ENCODE measurements around the gene PPCS. TPM values are rescaled to one million over a fixed set of nuclear protein-coding genes. Genes with fewer than 3 reads are reported as not detected.
A peak's percentile ranks its signal among the peaks of the same experiment; 100 is the strongest.

PPCS gene
- total RNA-seq: 49.8 TPM
- polyA plus RNA-seq: 125 TPM
- long read RNA-seq, donor 1, partial matches to known transcripts: 0 of 10 reads
- long read RNA-seq, donor 1, other reads (novel, unspliced or antisense): 0 of 10 reads
- long read RNA-seq, donor 2, transcript PPCS-201 (3 exons, 984 nt): minor isoform, 10 of 44 reads
- long read RNA-seq, donor 2, transcript PPCS-203 (3 exons, 1,431 nt): major isoform, 25 of 44 reads
- long read RNA-seq, donor 2, partial matches to known transcripts: 0 of 44 reads
- long read RNA-seq, donor 2, other reads (novel, unspliced or antisense): 0 of 44 reads
- long read RNA-seq, donor 3, transcript PPCS-201 (3 exons, 984 nt): minor isoform, 18 of 49 reads
- long read RNA-seq, donor 3, transcript PPCS-203 (3 exons, 1,431 nt): major isoform, 25 of 49 reads
- long read RNA-seq, donor 3, partial matches to known transcripts: 0 of 49 reads
- long read RNA-seq, donor 3, other reads (novel, unspliced or antisense): 0 of 49 reads
- long read RNA-seq, donor 4, transcript PPCS-203 (3 exons, 1,431 nt): major isoform, 9 of 21 reads
- long read RNA-seq, donor 4, transcript PPCS-201 (3 exons, 984 nt): minor isoform, 8 of 21 reads
- long read RNA-seq, donor 4, partial matches to known transcripts: 0 of 21 reads
- long read RNA-seq, donor 4, other reads (novel, unspliced or antisense): 0 of 21 reads
- long read RNA-seq, donor 5, transcript PPCS-201 (3 exons, 984 nt): major isoform, 25 of 51 reads
- long read RNA-seq, donor 5, transcript PPCS-203 (3 exons, 1,431 nt): minor isoform, 20 of 51 reads
- long read RNA-seq, donor 5, partial matches to known transcripts: 0 of 51 reads
- long read RNA-seq, donor 5, other reads (novel, unspliced or antisense): 0 of 51 reads
- long read RNA-seq, donor 6, transcript PPCS-201 (3 exons, 984 nt): minor isoform, 6 of 23 reads
- long read RNA-seq, donor 6, transcript PPCS-203 (3 exons, 1,431 nt): major isoform, 13 of 23 reads
- long read RNA-seq, donor 6, partial matches to known transcripts: 0 of 23 reads
- long read RNA-seq, donor 6, other reads (novel, unspliced or antisense): 0 of 23 reads
- long read RNA-seq, donor 7, transcript PPCS-203 (3 exons, 1,431 nt): major isoform, 14 of 41 reads
- long read RNA-seq, donor 7, transcript PPCS-201 (3 exons, 984 nt): minor isoform, 7 of 41 reads
- long read RNA-seq, donor 7, partial matches to known transcripts: 20 of 41 reads
- long read RNA-seq, donor 7, other reads (novel, unspliced or antisense): 0 of 41 reads
- long read RNA-seq, donor 8, transcript PPCS-203 (3 exons, 1,431 nt): major isoform, 12 of 14 reads
- long read RNA-seq, donor 8, partial matches to known transcripts: 0 of 14 reads
- long read RNA-seq, donor 8, other reads (novel, unspliced or antisense): 0 of 14 reads
- long read RNA-seq, donor 9, transcript PPCS-203 (3 exons, 1,431 nt): major isoform, 13 of 20 reads
- long read RNA-seq, donor 9, partial matches to known transcripts: 0 of 20 reads
- long read RNA-seq, donor 9, other reads (novel, unspliced or antisense): 0 of 20 reads
- long read RNA-seq, donor 10, transcript PPCS-203 (3 exons, 1,431 nt): major isoform, 9 of 17 reads
- long read RNA-seq, donor 10, transcript PPCS-201 (3 exons, 984 nt): minor isoform, 5 of 17 reads
- long read RNA-seq, donor 10, partial matches to known transcripts: 0 of 17 reads
- long read RNA-seq, donor 10, other reads (novel, unspliced or antisense): 0 of 17 reads

GRCh38 chr1:42456010-42456753 lies at the start of gene PPCS, which contains the start of gene ZMYND12:
TSS of gene PPCS (plus strand) at chr1:42456543. CDS start at chr1:42456566, 23 bp downstream.
TSS of gene ZMYND12 (minus strand) at chr1:42456022. CDS start at chr1:42455997, 25 bp downstream.
- peak within 1 kb of the TSS; percentile 58 to 89 for H3K4me3 ChIP-seq (ENCODE audit: low read length in 2 of 2)
- DNase-seq (ENCODE audit: low read depth in 6 of 9, low spot score in 9 of 9): peak; percentile 72 to 94 (median 85)
- H3K4me1 ChIP-seq (ENCODE audit: control insufficient read depth in 2 of 2, insufficient read depth in 2 of 2, low read length in 2 of 2): peaks cover 11 to 16% of the 10 kb centered on the region in 2 donors
- peaks cover 0 to 7% of the 10 kb centered on the region in 2 donors for H3K9me3 ChIP-seq (ENCODE audit: control insufficient read depth in 2 of 2, insufficient read depth in 1 of 2, low read length in 1 of 2)
- H3K27ac ChIP-seq (ENCODE audit: low read depth in 1 of 2, low read length in 1 of 2): peak within 1 kb of the TSS; percentile 95 to 97
- H3K27me3 ChIP-seq (ENCODE audit: control insufficient read depth in 2 of 2, insufficient read depth in 1 of 2, low read length in 1 of 2): no peaks in the 10 kb centered on the region
- WGBS: under 1% methylated on average over 66 of the region's 66 CpGs
- H3K36me3 ChIP-seq (ENCODE audit: control insufficient read depth in 2 of 2, insufficient read depth in 2 of 2, low read length in 1 of 2): peaks cover 4 to 31% of the 10 kb centered on the region in 2 donors

GRCh38 chr1:42414551-42415496 lies 41.5 kb upstream of the PPCS start:
- H3K27me3 ChIP-seq (ENCODE audit: control insufficient read depth in 2 of 2, insufficient read depth in 1 of 2, low read length in 1 of 2): peaks cover 0 to 2% of the 10 kb centered on the region in 2 donors
- no peak overlapping the region for H3K4me3 ChIP-seq (ENCODE audit: low read length in 2 of 2)
- no peaks in the 10 kb centered on the region for H3K9me3 ChIP-seq (ENCODE audit: control insufficient read depth in 2 of 2, insufficient read depth in 1 of 2, low read length in 1 of 2)
- H3K27ac ChIP-seq (ENCODE audit: low read depth in 1 of 2, low read length in 1 of 2): no peak overlapping the region
- no peaks in the 10 kb centered on the region for H3K36me3 ChIP-seq (ENCODE audit: control insufficient read depth in 2 of 2, insufficient read depth in 2 of 2, low read length in 1 of 2)
- H3K4me1 ChIP-seq (ENCODE audit: control insufficient read depth in 2 of 2, insufficient read depth in 2 of 2, low read length in 2 of 2): no peaks in the 10 kb centered on the region
- DNase-seq (ENCODE audit: low read depth in 6 of 9, low spot score in 9 of 9): no peak
- WGBS: 96% methylated on average over 17 of the region's 17 CpGs

- no peaks in the 10 kb centered on the region for H3K9me3 ChIP-seq (ENCODE audit: control insufficient read depth in 2 of 2, insufficient read depth in 1 of 2, low read length in 1 of 2)
- no peaks in the 10 kb centered on the region for H3K36me3 ChIP-seq (ENCODE audit: control insufficient read depth in 2 of 2, insufficient read depth in 2 of 2, low read length in 1 of 2)
- no peaks in the 10 kb centered on the region for H3K27me3 ChIP-seq (ENCODE audit: control insufficient read depth in 2 of 2, insufficient read depth in 1 of 2, low read length in 1 of 2)
- H3K27ac ChIP-seq (ENCODE audit: low read depth in 1 of 2, low read length in 1 of 2): no peak overlapping the region
- DNase-seq (ENCODE audit: low read depth in 6 of 9, low spot score in 9 of 9): no peak
- 76% methylated on average over 3 of the region's 3 CpGs for WGBS
- no peaks in the 10 kb centered on the region for H3K4me1 ChIP-seq (ENCODE audit: control insufficient read depth in 2 of 2, insufficient read depth in 2 of 2, low read length in 2 of 2)
- H3K4me3 ChIP-seq (ENCODE audit: low read length in 2 of 2): no peak overlapping the region
Observed at GRCh38 chr1:42417166-42417565, 39.2 kb upstream of the PPCS start.

- no peaks in the 10 kb centered on the region for H3K27me3 ChIP-seq (ENCODE audit: control insufficient read depth in 2 of 2, insufficient read depth in 1 of 2, low read length in 1 of 2)
- 100% methylated on average over 1 of the region's 1 CpG for WGBS
- H3K4me3 ChIP-seq (ENCODE audit: low read length in 2 of 2): no peak overlapping the region
- H3K4me1 ChIP-seq (ENCODE audit: control insufficient read depth in 2 of 2, insufficient read depth in 2 of 2, low read length in 2 of 2): peaks cover 0 to 4% of the 10 kb centered on the region in 2 donors
- no peaks in the 10 kb centered on the region for H3K36me3 ChIP-seq (ENCODE audit: control insufficient read depth in 2 of 2, insufficient read depth in 2 of 2, low read length in 1 of 2)
- DNase-seq (ENCODE audit: low read depth in 6 of 9, low spot score in 9 of 9): no peak
- H3K9me3 ChIP-seq (ENCODE audit: control insufficient read depth in 2 of 2, insufficient read depth in 1 of 2, low read length in 1 of 2): no peaks in the 10 kb centered on the region
- H3K27ac ChIP-seq (ENCODE audit: low read depth in 1 of 2, low read length in 1 of 2): no peak overlapping the region
Observed at GRCh38 chr1:42418516-42418915, 37.8 kb upstream of the PPCS start.

GRCh38 chr1:42419126-42419821 lies 37.1 kb upstream of the PPCS start:
- WGBS: 98% methylated on average over 5 of the region's 5 CpGs
- Histone ChIP-seq H3K4me1 (ENCODE audit: control insufficient read depth in 2 of 2, insufficient read depth in 2 of 2, low read length in 2 of 2) (peaks cover 0 to 4% of the 10 kb centered on the region in 2 donors), H3K4me3 (ENCODE audit: low read length in 2 of 2) (no peak overlapping the region), H3K27ac (ENCODE audit: low read depth in 1 of 2, low read length in 1 of 2) (no peak overlapping the region), H3K36me3 (ENCODE audit: control insufficient read depth in 2 of 2, insufficient read depth in 2 of 2, low read length in 1 of 2) (no peaks in the 10 kb centered on the region), H3K9me3 (ENCODE audit: control insufficient read depth in 2 of 2, insufficient read depth in 1 of 2, low read length in 1 of 2) (no peaks in the 10 kb centered on the region), H3K27me3 (ENCODE audit: control insufficient read depth in 2 of 2, insufficient read depth in 1 of 2, low read length in 1 of 2) (no peaks in the 10 kb centered on the region)
- no peak for DNase-seq (ENCODE audit: low read depth in 6 of 9, low spot score in 9 of 9)

GRCh38 chr1:42420121-42420520 lies 36.2 kb upstream of the PPCS start:
- Histone ChIP-seq H3K9me3 (ENCODE audit: control insufficient read depth in 2 of 2, insufficient read depth in 1 of 2, low read length in 1 of 2) (no peaks in the 10 kb centered on the region), H3K4me3 (ENCODE audit: low read length in 2 of 2) (no peak overlapping the region), H3K4me1 (ENCODE audit: control insufficient read depth in 2 of 2, insufficient read depth in 2 of 2, low read length in 2 of 2) (peaks cover 0 to 4% of the 10 kb centered on the region in 2 donors), H3K27ac (ENCODE audit: low read depth in 1 of 2, low read length in 1 of 2) (no peak overlapping the region), H3K27me3 (ENCODE audit: control insufficient read depth in 2 of 2, insufficient read depth in 1 of 2, low read length in 1 of 2) (no peaks in the 10 kb centered on the region), H3K36me3 (ENCODE audit: control insufficient read depth in 2 of 2, insufficient read depth in 2 of 2, low read length in 1 of 2) (no peaks in the 10 kb centered on the region)
- 91% methylated on average over 7 of the region's 7 CpGs for WGBS
- no peak for DNase-seq (ENCODE audit: low read depth in 6 of 9, low spot score in 9 of 9)

Data from thymus (tissue), 14 donors.